ENCODE results near the gene PRPF19.

DNA sequence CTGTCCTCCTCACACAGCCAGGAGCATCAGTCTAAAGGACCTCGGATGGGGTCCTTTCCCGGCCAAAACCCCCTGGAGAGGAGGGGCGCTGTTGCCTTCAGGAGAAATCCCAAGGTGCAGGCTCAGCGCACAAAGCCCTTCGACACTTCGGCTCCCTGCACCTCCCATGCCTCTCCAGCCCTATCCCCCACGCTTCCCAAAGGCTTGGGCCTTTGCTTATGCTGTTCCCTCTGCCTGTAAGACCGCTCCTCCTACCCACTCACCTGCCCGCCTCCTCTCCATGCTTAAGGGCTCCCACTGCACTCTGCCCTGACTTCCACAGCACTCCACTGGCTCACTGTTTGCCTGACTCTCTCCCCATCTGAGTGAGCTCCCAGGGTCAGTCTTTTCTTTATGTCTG, 32.1 kb upstream of the PRPF19 start:
- TF ChIP-seq, protein P1, sequence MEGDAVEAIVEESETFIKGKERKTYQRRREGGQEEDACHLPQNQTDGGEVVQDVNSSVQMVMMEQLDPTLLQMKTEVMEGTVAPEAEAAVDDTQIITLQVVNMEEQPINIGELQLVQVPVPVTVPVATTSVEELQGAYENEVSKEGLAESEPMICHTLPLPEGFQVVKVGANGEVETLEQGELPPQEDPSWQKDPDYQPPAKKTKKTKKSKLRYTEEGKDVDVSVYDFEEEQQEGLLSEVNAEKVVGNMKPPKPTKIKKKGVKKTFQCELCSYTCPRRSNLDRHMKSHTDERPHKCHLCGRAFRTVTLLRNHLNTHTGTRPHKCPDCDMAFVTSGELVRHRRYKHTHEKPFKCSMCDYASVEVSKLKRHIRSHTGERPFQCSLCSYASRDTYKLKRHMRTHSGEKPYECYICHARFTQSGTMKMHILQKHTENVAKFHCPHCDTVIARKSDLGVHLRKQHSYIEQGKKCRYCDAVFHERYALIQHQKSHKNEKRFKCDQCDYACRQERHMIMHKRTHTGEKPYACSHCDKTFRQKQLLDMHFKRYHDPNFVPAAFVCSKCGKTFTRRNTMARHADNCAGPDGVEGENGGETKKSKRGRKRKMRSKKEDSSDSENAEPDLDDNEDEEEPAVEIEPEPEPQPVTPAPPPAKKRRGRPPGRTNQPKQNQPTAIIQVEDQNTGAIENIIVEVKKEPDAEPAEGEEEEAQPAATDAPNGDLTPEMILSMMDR (IDR thresholded peaks at IDR 0.05; ENCODE audit: poor library complexity, severe bottlenecking): no peak
- TF ChIP-seq, protein P2, sequence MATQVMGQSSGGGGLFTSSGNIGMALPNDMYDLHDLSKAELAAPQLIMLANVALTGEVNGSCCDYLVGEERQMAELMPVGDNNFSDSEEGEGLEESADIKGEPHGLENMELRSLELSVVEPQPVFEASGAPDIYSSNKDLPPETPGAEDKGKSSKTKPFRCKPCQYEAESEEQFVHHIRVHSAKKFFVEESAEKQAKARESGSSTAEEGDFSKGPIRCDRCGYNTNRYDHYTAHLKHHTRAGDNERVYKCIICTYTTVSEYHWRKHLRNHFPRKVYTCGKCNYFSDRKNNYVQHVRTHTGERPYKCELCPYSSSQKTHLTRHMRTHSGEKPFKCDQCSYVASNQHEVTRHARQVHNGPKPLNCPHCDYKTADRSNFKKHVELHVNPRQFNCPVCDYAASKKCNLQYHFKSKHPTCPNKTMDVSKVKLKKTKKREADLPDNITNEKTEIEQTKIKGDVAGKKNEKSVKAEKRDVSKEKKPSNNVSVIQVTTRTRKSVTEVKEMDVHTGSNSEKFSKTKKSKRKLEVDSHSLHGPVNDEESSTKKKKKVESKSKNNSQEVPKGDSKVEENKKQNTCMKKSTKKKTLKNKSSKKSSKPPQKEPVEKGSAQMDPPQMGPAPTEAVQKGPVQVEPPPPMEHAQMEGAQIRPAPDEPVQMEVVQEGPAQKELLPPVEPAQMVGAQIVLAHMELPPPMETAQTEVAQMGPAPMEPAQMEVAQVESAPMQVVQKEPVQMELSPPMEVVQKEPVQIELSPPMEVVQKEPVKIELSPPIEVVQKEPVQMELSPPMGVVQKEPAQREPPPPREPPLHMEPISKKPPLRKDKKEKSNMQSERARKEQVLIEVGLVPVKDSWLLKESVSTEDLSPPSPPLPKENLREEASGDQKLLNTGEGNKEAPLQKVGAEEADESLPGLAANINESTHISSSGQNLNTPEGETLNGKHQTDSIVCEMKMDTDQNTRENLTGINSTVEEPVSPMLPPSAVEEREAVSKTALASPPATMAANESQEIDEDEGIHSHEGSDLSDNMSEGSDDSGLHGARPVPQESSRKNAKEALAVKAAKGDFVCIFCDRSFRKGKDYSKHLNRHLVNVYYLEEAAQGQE (IDR thresholded peaks at IDR 0.05; ENCODE audit: borderline replicate concordance): no peak
- TF ChIP-seq RAD21 (conservative IDR thresholded peaks at IDR 0.05) (no peak), EZH2 (IDR thresholded peaks at IDR 0.05; ENCODE audit: borderline replicate concordance, insufficient read depth, low read length, poor library complexity, severe bottlenecking) (no peak), POLR2AphosphoS5 (IDR thresholded peaks at IDR 0.05) (no peak), EP300 (conservative IDR thresholded peaks at IDR 0.05; ENCODE audit: poor library complexity, severe bottlenecking) (no peak), SMC3 (conservative IDR thresholded peaks at IDR 0.05; ENCODE audit: poor library complexity) (no peak), MXI1 (conservative IDR thresholded peaks at IDR 0.05; ENCODE audit: poor library complexity, severe bottlenecking) (no peak)

Data from neural cell (in vitro differentiated cells).